Measurements from ENCODE around the gene ATP6V0A4.
"Not testable (repeated sequence)": the region's sequence is repeated elsewhere in the genome, so short reads cannot be mapped to it uniquely, and the experiment has no call there.

Gene ATP6V0A4

DNA sequence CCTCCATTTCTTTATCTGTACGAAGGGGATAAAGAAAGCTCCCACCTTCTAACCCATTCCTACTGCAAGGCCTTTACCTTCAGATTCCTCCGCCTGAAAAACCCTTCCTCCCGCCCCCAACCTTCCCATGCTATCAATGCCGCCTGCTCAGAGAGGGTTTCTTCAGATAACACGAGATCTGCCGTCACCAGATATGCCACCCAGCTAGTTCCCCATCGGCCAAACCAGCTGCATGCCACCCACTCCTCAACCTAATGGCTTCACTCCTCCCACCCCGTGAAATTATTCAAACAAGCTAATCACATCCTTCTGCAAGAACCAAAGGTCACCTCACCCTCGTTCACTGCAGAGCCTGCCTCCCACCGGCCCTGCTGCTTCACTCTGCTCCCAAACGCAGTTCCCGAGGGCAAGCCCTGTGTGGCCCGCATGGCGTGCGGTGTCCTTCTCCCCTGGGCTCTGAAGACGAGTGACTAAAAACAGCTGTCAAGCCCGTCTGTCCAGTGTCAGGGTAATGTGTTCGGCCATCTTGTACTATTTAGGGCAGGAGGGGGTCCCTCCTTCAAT lies 47.0 kb downstream of the ATP6V0A4 start:
- DNase-seq, result no peak

- DNase-seq, result no peak
These were observed 47.5 kb downstream of the ATP6V0A4 start for GRCh38 chr7:138750473-138750872.

GRCh38 chr7:138749960-138750359 lies 48.0 kb downstream of the ATP6V0A4 start:
- no peak for DNase-seq

DNA sequence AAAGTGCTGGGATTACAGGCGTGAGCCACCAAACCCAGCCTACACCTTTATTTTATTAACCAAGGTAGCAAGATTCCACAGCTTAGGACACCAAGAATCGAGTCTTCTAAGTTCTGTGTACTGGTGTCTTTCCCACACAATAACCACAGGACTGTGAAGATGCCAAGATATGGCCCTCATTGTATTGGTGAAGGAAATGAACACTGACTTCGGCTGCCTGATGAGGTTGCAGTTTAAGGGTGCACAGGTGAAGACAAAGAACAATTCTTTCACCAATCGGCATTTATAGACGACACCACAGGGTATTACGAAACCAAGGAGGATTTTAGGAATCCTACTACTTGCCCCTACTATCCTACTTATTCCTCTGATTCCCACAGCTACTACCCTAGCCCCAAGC lies 49.3 kb downstream of the ATP6V0A4 start:
- no peak for DNase-seq

- DNase-seq, result no peak
These were observed 51.9 kb downstream of the ATP6V0A4 start for GRCh38 chr7:138746073-138746472.

DNA sequence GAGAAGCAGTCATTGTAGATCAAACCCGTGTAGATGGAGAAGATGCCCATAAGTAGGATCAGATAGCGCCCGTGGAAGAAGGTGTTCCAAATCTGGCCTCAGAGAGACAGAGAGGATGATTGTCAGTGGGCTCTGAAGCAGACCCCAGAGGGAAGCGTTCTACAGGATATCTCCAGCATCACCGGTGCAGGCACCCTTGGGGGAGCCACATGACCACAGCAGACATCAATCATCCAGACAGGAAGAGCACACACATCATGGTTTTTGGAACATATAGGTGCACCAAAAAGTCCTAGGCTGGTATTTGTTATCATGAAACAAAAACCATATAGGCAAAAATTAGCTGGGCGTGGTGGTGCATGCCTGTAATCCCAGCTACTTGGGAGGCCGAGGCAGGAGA lies 52.8 kb downstream of the ATP6V0A4 start:
- DNase-seq, result no peak

DNA sequence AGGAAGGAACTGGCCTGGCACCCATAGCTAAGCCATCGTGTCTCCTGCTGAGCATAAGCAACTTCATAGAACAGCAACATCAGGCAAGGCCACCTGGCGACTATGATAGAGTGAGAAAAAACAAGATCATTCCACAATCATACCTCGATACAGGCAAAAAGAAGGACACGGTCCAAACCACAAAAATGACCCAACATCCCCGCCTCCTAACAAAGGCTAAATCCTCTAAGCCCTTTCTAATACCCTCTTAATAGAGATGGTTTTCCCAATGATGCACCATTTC lies 56.6 kb downstream of the ATP6V0A4 start:
- DNase-seq, result no peak

GRCh38 chr7:138739859-138740258 lies 58.1 kb downstream of the ATP6V0A4 start:
- DNase-seq, result no peak

DNA sequence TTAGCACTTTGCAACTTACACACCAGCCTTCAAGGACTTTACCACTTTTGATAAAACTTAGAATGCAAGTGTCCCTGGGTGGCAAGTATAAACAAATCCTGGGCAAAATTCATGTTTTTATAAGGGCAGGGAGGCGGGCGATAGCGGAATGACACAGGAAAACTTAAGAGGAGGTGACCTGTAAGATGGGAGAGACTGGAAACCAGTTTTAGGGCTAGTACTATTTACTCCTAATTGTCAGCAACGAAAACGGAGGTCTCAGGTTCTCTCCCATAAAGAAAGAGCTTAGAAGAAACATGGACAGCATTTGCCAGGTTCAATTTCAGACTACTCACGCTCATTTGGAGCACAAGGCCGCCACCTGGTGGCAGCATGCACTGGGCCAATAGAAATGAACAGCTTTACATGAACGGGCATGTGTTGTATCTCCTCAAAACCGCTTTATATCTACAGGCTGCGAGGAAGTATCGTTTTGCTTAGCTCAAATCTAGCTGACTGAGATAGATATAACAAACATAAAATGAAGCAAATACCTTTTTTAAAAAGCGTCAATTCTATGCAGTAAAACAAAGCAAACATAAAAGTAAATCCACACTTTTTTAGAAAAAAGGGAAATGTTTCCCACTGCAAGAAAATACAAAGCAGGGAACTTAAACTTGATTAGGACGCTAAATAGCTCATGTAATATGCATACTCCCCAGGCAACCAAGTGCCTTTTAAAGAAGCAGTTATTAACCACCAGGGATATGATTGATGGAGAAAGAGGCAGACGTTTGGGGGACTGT lies 59.3 kb downstream of the ATP6V0A4 start:
- DNase-seq, result peak; percentile 68

GRCh38 chr7:138738114-138738513 lies 59.9 kb downstream of the ATP6V0A4 start:
- no peak for DNase-seq

GRCh38 chr7:138735399-138735798 lies 62.6 kb downstream of the ATP6V0A4 start:
- DNase-seq, result no peak

GRCh38 chr7:138731733-138732132 lies 66.3 kb downstream of the ATP6V0A4 start:
- not testable (repeated sequence) for DNase-seq

- no peak for DNase-seq
These were observed 68.6 kb downstream of the ATP6V0A4 start for GRCh38 chr7:138729444-138729843.

GRCh38 chr7:138727336-138728099 lies 70.5 kb downstream of the ATP6V0A4 start:
- no peak for DNase-seq

GRCh38 chr7:138726288-138726687 lies 71.7 kb downstream of the ATP6V0A4 start:
- DNase-seq, result no peak

DNA sequence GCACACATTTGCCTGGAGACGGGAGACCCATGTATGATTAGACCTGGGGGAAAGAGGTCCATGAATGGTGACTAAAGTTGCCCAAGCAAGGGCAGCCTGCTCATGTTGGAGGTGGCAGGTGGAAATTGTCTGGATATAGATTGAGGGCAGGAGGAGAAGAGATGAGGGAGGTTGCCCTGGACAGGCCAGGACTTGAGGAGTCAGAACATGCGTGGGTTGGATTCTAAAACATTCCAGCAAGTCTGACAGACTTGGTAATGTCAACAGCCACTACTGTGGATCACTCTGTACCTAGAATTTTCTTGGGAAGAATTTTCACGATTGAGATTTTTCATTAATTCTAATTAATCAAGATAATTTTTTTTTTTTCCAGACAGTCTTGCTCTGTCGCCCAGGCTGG lies 77.7 kb downstream of the ATP6V0A4 start:
- DNase-seq, result no peak

DNA sequence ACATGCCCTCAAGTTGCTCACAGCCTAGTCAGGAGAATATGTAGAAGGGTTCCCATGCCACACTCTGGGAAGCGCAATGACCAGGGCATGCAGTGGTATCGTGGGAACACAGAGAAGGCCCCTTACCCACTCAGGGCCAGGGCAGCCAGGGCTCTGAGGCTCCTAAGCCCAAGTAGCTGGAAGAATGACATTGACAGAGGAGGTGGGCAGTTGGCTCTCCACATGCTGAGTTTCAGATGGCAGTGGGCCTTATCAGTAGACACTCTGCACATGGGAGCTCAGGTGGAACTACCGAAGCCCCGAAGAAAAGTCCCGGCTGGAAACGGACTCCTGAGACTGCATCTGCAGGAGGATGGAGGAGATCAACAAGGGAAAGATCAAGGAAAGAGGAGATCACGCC lies 81.1 kb downstream of the ATP6V0A4 start:
- no peak for DNase-seq

GRCh38 chr7:138713191-138713590 lies 84.8 kb downstream of the ATP6V0A4 start:
- no peak for DNase-seq

DNA sequence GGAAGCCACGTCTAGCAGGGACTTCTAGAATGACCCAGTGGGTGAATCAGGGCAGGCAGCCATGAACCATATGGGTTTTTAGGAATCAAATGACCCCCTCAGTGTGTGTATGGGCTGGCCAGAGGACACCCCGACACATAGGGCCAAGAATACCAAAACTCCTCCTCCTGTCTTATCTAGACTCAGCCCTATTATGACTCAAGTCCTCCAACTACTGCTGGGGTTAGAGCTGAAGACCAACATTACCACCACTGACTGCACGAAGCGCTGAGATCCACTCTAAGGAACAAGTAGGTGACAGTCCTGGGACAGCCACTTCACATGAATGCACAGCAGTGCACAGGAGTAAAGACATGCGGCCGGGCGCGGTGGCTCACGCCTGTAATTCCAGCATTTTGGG lies 85.3 kb downstream of the ATP6V0A4 start:
- no peak for DNase-seq

- DNase-seq, result no peak
These were observed 87.2 kb downstream of the ATP6V0A4 start for GRCh38 chr7:138710536-138711385.

DNA sequence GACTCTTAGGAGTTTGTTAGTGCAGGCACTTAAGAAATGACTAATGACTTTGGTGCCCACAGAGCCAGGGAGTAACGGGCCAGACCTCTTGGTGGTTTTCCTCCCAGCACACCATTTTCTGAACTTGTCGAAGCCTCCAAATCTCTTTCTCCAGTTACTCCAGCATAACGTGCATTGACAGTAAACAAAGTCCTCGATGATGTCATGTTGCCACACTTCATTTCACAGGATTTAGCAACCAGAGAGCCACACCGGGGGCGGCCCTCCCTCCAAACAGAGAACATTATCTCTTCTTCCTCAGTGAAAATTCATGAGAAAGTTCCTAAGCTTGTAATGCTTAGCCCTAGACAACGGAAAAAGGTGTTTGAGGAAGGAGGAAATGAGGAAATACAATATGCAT lies 92.8 kb downstream of the ATP6V0A4 start:
- DNase-seq, result no peak

GRCh38 chr7:138701537-138701923 lies 96.5 kb downstream of the ATP6V0A4 start:
- no peak for DNase-seq
